HEK293T (cell line): ENCODE results near the gene VCY1B.
"Not testable (repeated sequence)": the region's sequence is repeated elsewhere in the genome, so short reads cannot be mapped to it uniquely, and the experiment has no call there.

Experiments used
- CTCF ChIA-PET: fragments of 350-600 bp; formaldehyde crosslinking; extraction: SDS; loops from one replicate; lab custom pipeline; 2021; ENCODE audit warnings: antibody characterized with exemption, inconsistent platforms; lab: Yijun Ruan, JAX
- POLR2A ChIA-PET: fragments of 350-600 bp; formaldehyde crosslinking; extraction: SDS; loops from one replicate; lab custom pipeline; 2020; ENCODE audit warnings: antibody characterized with exemption, inconsistent platforms; lab: Yijun Ruan, JAX
- DNase-seq: peaks from one replicate; pipeline ENCODE4 v3.0.0; 2012; ENCODE audit warnings: mixed read lengths; ENCODE audit errors: extremely low spot score
- ARNT ChIP-seq: fragments of 450-650 bp; IDR thresholded peaks from 2 replicates; pipeline ENCODE4 v1.6.1; 2017; ENCODE audit warnings: mild to moderate bottlenecking
- BHLHE40 ChIP-seq: fragments of 450-650 bp; IDR thresholded peaks from 2 replicates; pipeline ENCODE4 v1.6.1; 2016; ENCODE audit warnings: mild to moderate bottlenecking, moderate library complexity, borderline replicate concordance
- CTBP1 ChIP-seq: fragments of 450-650 bp; IDR thresholded peaks from 2 replicates; pipeline ENCODE4 v1.6.1; 2016; ENCODE audit warnings: borderline replicate concordance
- ELF4 ChIP-seq: fragments of 450-650 bp; IDR thresholded peaks from 2 replicates; pipeline ENCODE4 v1.6.1; 2017; ENCODE audit warnings: antibody characterized with exemption
- FOXA1 ChIP-seq: fragments of 450-650 bp; IDR thresholded peaks from 2 replicates; pipeline ENCODE4 v1.6.1; 2016; ENCODE audit warnings: mild to moderate bottlenecking
- FOXK2 ChIP-seq: fragments of 450-650 bp; IDR thresholded peaks from 2 replicates; pipeline ENCODE4 v1.6.1; 2016; ENCODE audit warnings: mild to moderate bottlenecking
- FOXM1 ChIP-seq: fragments of 450-650 bp; IDR thresholded peaks from 2 replicates; pipeline ENCODE4 v1.6.1; 2017; ENCODE audit warnings: mild to moderate bottlenecking, borderline replicate concordance
- HDGF ChIP-seq: fragments of 450-650 bp; IDR thresholded peaks from 2 replicates; pipeline ENCODE4 v1.6.1; 2017; ENCODE audit warnings: antibody characterized with exemption, borderline replicate concordance
- L3MBTL2 ChIP-seq: fragments of 450-650 bp; conservative IDR thresholded peaks from 2 replicates; pipeline ENCODE4 v1.6.1; 2016; ENCODE audit warnings: mild to moderate bottlenecking
- LEF1 ChIP-seq: fragments of 450-650 bp; IDR thresholded peaks from 2 replicates; pipeline ENCODE4 v1.6.1; 2017; ENCODE audit warnings: mild to moderate bottlenecking, borderline replicate concordance
- NFRKB ChIP-seq: fragments of 450-650 bp; IDR thresholded peaks from 2 replicates; pipeline ENCODE4 v1.6.1; 2016; ENCODE audit warnings: mild to moderate bottlenecking, moderate library complexity
- PKNOX1 ChIP-seq: fragments of 450-650 bp; IDR thresholded peaks from 2 replicates; pipeline ENCODE4 v1.6.1; 2016
- SP1 ChIP-seq: fragments of 450-650 bp; IDR thresholded peaks from 2 replicates; pipeline ENCODE4 v1.6.1; 2017
- SUZ12 ChIP-seq: fragments of 450-650 bp; IDR thresholded peaks from 2 replicates; pipeline ENCODE4 v1.6.1; 2016; ENCODE audit warnings: mild to moderate bottlenecking
- TARDBP ChIP-seq: fragments of 450-650 bp; IDR thresholded peaks from 2 replicates; pipeline ENCODE4 v1.6.1; 2016
- ZNF384 ChIP-seq: fragments of 450-650 bp; IDR thresholded peaks from 2 replicates; pipeline ENCODE4 v1.6.1; 2016

Gene VCY1B

DNA sequence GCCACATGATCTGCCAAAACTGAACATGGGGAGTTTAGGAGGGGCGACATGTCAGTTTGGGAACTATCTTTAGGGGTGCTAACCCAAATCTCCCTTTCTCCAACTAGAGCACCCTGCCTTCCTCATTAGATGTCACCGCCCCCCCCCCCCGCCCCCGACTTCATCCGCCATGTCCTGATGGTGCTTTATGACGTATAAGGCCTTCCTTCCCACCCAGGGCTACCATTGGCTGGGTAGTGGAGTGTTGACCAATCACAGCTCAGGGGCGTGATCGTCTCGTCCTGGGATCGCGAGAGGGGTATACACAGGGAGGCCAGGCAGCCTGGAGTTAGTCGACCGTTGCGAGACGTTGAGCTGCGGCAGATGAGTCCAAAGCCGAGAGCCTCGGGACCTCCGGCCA is at the start of gene VCY1B:
TSS of gene VCY1B (plus strand) at position 301 of the 400 bp plus-strand sequence. CDS start at position 364, 63 bp downstream.
- POLR2A ChIA-PET, CTCF ChIA-PET, DNase-seq: not testable (repeated sequence)

- DNase-seq, CTCF ChIA-PET, POLR2A ChIA-PET: not testable (repeated sequence)
Measured at GRCh38 chrY:14011916-14012315, 44.1 kb upstream of the VCY1B start.

DNA sequence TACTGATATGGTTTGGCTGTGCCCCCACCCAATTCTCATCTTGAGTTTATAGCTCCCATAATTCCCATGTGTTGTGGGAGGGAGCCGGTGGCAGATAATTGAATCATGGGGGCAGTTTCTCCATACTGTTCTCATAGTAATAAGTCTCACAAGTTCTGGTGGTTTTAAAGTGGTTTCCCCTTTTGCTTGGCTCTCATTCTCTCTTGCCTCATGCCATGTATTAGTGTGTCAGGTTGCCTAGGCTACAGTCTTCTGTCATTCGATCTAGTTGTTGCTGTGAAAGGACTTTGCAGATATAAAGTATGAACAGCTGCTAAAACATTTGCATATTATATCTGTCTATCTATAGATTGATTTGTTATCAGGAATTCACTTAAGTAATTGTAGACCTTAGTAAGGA is 25.6 kb upstream of the VCY1B start:
- CTCF ChIA-PET, DNase-seq, POLR2A ChIA-PET: not testable (repeated sequence)

- ChIA-PET CTCF (no interaction called here), POLR2A (no interaction called here)
- no peak for DNase-seq
- TF ChIP-seq SUZ12 = no peak
- no peak for TF ChIP-seq L3MBTL2
- no peak for TF ChIP-seq BHLHE40
- TF ChIP-seq FOXM1 = no peak
- no peak for TF ChIP-seq FOXK2
- TF ChIP-seq FOXA1 = no peak
- no peak for TF ChIP-seq ELF4
- no peak for TF ChIP-seq LEF1
- no peak for TF ChIP-seq TARDBP
- TF ChIP-seq HDGF = no peak
- no peak for TF ChIP-seq CTBP1
- no peak for TF ChIP-seq SP1
- no peak for TF ChIP-seq NFRKB
- TF ChIP-seq ZNF384 = no peak
- no peak for TF ChIP-seq ARNT
- no peak for TF ChIP-seq PKNOX1
Measured at GRCh38 chrY:14085877-14086276, 29.9 kb downstream of the VCY1B start.
